K562 (cell line): ENCODE measurements around the gene MEIKIN. TPM values are rescaled to one million over a fixed set of nuclear protein-coding genes. Genes with fewer than 3 reads are reported as not detected.

ENCODE experiments used
- ATAC-seq: fragments of 200-7000 bp; cut with Tn5 transposase; 3 replicates; pipeline ENCODE4 v1.9.1; 2020; ENCODE audit warnings: moderate library complexity
- BruUV-seq: library from RNA; stranded (reverse); fragments of 400-500 nt; replicated peaks from 2 replicates; lab custom pipeline; 2021; lab: Mats Ljungman, UMichigan
- CTCF ChIA-PET: fragments of 300-600 bp; formaldehyde crosslinking; extraction: SDS; loops from one replicate; lab custom pipeline; 2021; ENCODE audit warnings: low intra/inter-chr PET ratio; lab: Yijun Ruan, JAX
- POLR2A ChIA-PET: fragments of 300-600, 350-650 bp; sonication (Branson Sonifier 250); formaldehyde crosslinking; extraction: SDS; loops from one replicate; lab custom pipeline; 2021; ENCODE audit warnings: antibody characterized with exemption, inconsistent platforms; lab: Yijun Ruan, JAX
- DNase-seq, 4 experiments: peaks; one replicate each; pipeline versions ENCODE4 v3.0.0 to v3.0.0-alpha.2; 2011 to 2018; ENCODE audit warnings: low spot score in 3 of 4, mixed read lengths in 3 of 4; ENCODE audit errors: extremely low read depth in 1 of 4
- FAIRE-seq: peaks from 2 replicates; lab custom pipeline; 2011; peaks lifted over from hg19 to GRCh38; lab: Jason Lieb, UNC
- H2AFZ ChIP-seq: 2 replicates; pipeline ENCODE4 v1.6.0; 2011; ENCODE audit warnings: low read depth, low read length, control low read depth, inconsistent platforms
- H3K27ac ChIP-seq: fragments of 200-600 bp; 3 replicates; pipeline ENCODE4 v1.8.0; 2011; ENCODE audit warnings: low read depth, mild to moderate bottlenecking, control low read depth, inconsistent platforms, low read length, moderate library complexity, mixed read lengths; ENCODE audit errors: extremely low read depth
- H3K27me3 ChIP-seq, 2 experiments: fragments of 300-600 bp in 1 of 2; 2 replicates in 1 of 2; 3 replicates in 1 of 2; pipeline versions ENCODE4 v1.6.0 to v1.8.0; 2011; ENCODE audit warnings: inconsistent platforms in 2 of 2, low read length in 2 of 2, mild to moderate bottlenecking in 1 of 2, mixed read lengths in 1 of 2, moderate library complexity in 1 of 2; ENCODE audit not compliant: control insufficient read depth in 2 of 2, insufficient read depth in 2 of 2
- H3K36me3 ChIP-seq: fragments of 300-600 bp; 3 replicates; pipeline ENCODE4 v1.8.0; 2011; ENCODE audit warnings: mild to moderate bottlenecking, low read length, inconsistent platforms; ENCODE audit not compliant: control insufficient read depth, insufficient read depth
- H3K4me1 ChIP-seq, 2 experiments: fragments of 200-600 bp in 1 of 2; replicated peaks in 1 of 2; 2 replicates in 1 of 2; 3 replicates in 1 of 2; pipeline versions ENCODE4 v1.5.1 to v1.8.0; 2011; ENCODE audit warnings: inconsistent platforms in 2 of 2, low read length in 2 of 2, mild to moderate bottlenecking in 1 of 2, mixed read lengths in 1 of 2, moderate library complexity in 1 of 2; ENCODE audit not compliant: control insufficient read depth in 2 of 2, insufficient read depth in 2 of 2
- H3K4me2 ChIP-seq: 2 replicates; pipeline ENCODE4 v1.6.1; 2011; ENCODE audit warnings: low read length, control low read depth, inconsistent platforms, mixed read lengths; ENCODE audit not compliant: insufficient read depth
- H3K4me3 ChIP-seq: fragments of 200-600 bp; sonication (generic), shearing (Covaris generic); 2 replicates; pipeline ENCODE4 v1.5.1; 2016; ENCODE audit warnings: control low read depth, inconsistent platforms
- H3K79me2 ChIP-seq: fragments of 200-600 bp; 3 replicates; pipeline ENCODE4 v1.8.0; 2011; ENCODE audit warnings: low read length, inconsistent platforms; ENCODE audit not compliant: control insufficient read depth, insufficient read depth
- H3K9ac ChIP-seq, 2 experiments: 2 replicates each; pipeline versions ENCODE4 v1.6.0 to v1.6.1; 2011; ENCODE audit warnings: low read depth in 2 of 2, low read length in 2 of 2, control low read depth in 1 of 2, inconsistent platforms in 1 of 2, mild to moderate bottlenecking in 1 of 2, mixed read lengths in 1 of 2; ENCODE audit not compliant: insufficient read depth in 1 of 2
- H3K9me1 ChIP-seq: one replicate; pipeline ENCODE4 v1.6.0; 2011; ENCODE audit warnings: inconsistent platforms, mild to moderate bottlenecking, low read length, moderate library complexity; ENCODE audit not compliant: control insufficient read depth, insufficient read depth
- H3K9me3 ChIP-seq: replicated peaks from 2 replicates; pipeline ENCODE4 v1.5.1; 2011; ENCODE audit warnings: low read depth, low read length, inconsistent platforms; ENCODE audit not compliant: control insufficient read depth, insufficient read depth
- H4K20me1 ChIP-seq: replicated peaks from 2 replicates; pipeline ENCODE4 v1.6.1; 2011; ENCODE audit warnings: low read length, inconsistent platforms, mixed read lengths; ENCODE audit not compliant: control insufficient read depth, insufficient read depth
- CBX2 ChIP-seq: fragments of 200-600 bp; sonication (generic); IDR thresholded peaks from one replicate; pipeline ENCODE4 v1.6.1; 2012; ENCODE audit warnings: mild to moderate bottlenecking, low read length, inconsistent platforms; ENCODE audit not compliant: insufficient read depth, poor library complexity, severe bottlenecking
- GTF2E2 ChIP-seq: fragments of 200-800 bp; sonication (Bioruptor generic); IDR thresholded peaks from 2 replicates; pipeline ENCODE4 v1.6.1; 2016; ENCODE audit warnings: missing genetic modification characterization, missing compliant biosample characterization
- MEF2D ChIP-seq: conservative IDR thresholded peaks from 2 replicates; pipeline ENCODE4 v1.6.1; 2016; ENCODE audit warnings: low read depth, missing genetic modification characterization, missing compliant biosample characterization
- SMAD2 ChIP-seq: fragments of 150-350 bp; IDR thresholded peaks from 2 replicates; pipeline ENCODE4 v1.6.1; 2014; ENCODE audit warnings: low read depth, mild to moderate bottlenecking, low read length
- ZNF174 ChIP-seq: fragments of 250-450 bp; sonication (Bioruptor Pico); IDR thresholded peaks from 2 replicates; pipeline ENCODE4 v1.4.0; 2020; ENCODE audit warnings: mild to moderate bottlenecking
- ZNF384 ChIP-seq: IDR thresholded peaks from 2 replicates; pipeline ENCODE4 v1.6.1; 2012; ENCODE audit warnings: low read depth, low read length, improper control_type of control experiment
- ZNF436 ChIP-seq: fragments of 250-450, 450-650 bp; sonication (Bioruptor Pico); formaldehyde crosslinking; IDR thresholded peaks from 2 replicates; pipeline ENCODE4 v1.7.0; 2020; ENCODE audit warnings: mild to moderate bottlenecking
- ZNF830 ChIP-seq: fragments of 250-450 bp; sonication (Bioruptor Pico); IDR thresholded peaks from 2 replicates; pipeline ENCODE4 v1.5.0; 2021; ENCODE audit warnings: mild to moderate bottlenecking
- WGBS: fragments of 100-300 bp; shearing (Covaris generic); methylation state at CpG from one replicate; pipeline ENCODE4 v1.1.6; 2016; ENCODE audit warnings: low coverage, mixed read lengths; ENCODE audit not compliant: insufficient coverage; ENCODE audit errors: missing lambda C conversion rate; 5-methylcytosine and 5-hydroxymethylcytosine counted together
- in situ Hi-C: fragments of 300-500 bp; cut with MboI; formaldehyde crosslinking; loops from 4 replicates; pipeline ENCODE4 v1.15.0; 2018; ENCODE audit warnings: inconsistent platforms, mixed read lengths
- intact Hi-C: fragments of 100-400 bp; cut with micrococcal nuclease; formaldehyde crosslinking; loops from 2 replicates; pipeline ENCODE4 v1.14.2; 2022
- polyA plus RNA-seq, 8 experiments: library from polyadenylated mRNA; depleted of rRNA in 4 of 8; stranded (reverse) in 5 of 8; unstranded in 3 of 8; fragments of >200 nt; fragmentation: Nextera tagmentation in 2 of 8; fragmentation: Illumina TruSeq in 1 of 8; extraction: Ambion mirVana in 2 of 8; extraction: Trizol in 1 of 8; gene quantifications; 2 replicates each; pipeline versions ENCODE4 v1.2.1 to v1.2.3, GENCODE V29; 2011 to 2014; ENCODE audit warnings: inconsistent platforms in 1 of 8, missing spikeins in 1 of 8
- total RNA-seq, 7 experiments: library from RNA; depleted of rRNA in 6 of 7; stranded (reverse); fragments of >200 nt in 6 of 7; fragmentation: Illumina TruSeq in 2 of 7; extraction: Trizol in 2 of 7; gene quantifications; 2 replicates each; pipeline versions ENCODE4 v1.2.1 to v1.2.3, GENCODE V29; 2011 to 2021; ENCODE audit warnings: low replicate concordance in 1 of 7
- TF ChIP-seq, protein P1 (sequence below): IDR thresholded peaks from 2 replicates; pipeline ENCODE4 v1.6.1; 2016; ENCODE audit warnings: missing genetic modification characterization, missing compliant biosample characterization
- TF ChIP-seq, protein P2 (sequence below): fragments of 250-450 bp; sonication (Bioruptor Pico); IDR thresholded peaks from 2 replicates; pipeline ENCODE4 v1.8.0; 2021; ENCODE audit warnings: moderate library complexity, mild to moderate bottlenecking, inconsistent platforms
- TF ChIP-seq, protein P3 (sequence below), 3 experiments: IDR thresholded peaks in 2 of 3; conservative IDR thresholded peaks in 1 of 3; 2 replicates each; pipeline ENCODE4 v1.5.1; 2011 to 2012; ENCODE audit warnings: low read length in 3 of 3, mild to moderate bottlenecking in 3 of 3, control low read depth in 2 of 3, improper control_type of control experiment in 1 of 3, inconsistent platforms in 1 of 3, low read depth in 1 of 3, mixed read lengths in 1 of 3, moderate library complexity in 1 of 3; ENCODE audit not compliant: insufficient read depth in 2 of 3

MEIKIN gene
- total and polyA plus RNA-seq, 9 of the 15 experiments (the other 6 are each of a cell fraction or from before 2014, with no cell fraction given) = 0.18 TPM; not detected in 8

DNA sequence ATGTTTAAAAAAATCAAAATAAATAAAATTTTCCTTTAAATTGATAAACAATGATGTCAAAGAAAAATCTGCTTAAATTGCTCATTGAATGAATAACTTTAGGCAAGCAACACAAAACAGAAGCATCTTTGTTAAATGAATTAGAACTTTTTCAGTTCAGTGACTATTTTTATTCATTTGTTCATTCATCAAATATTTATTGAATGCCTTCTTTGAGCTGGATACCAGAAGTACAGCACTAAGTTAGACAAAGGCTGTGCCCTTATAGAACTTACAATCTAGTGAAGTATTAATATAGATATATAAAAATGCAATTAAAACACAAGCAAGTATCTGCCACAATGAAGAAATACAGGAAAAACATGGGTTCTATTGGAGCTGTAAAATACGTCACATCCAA, 159.4 kb downstream of the MEIKIN start (continued):
- TF ChIP-seq, protein P1, sequence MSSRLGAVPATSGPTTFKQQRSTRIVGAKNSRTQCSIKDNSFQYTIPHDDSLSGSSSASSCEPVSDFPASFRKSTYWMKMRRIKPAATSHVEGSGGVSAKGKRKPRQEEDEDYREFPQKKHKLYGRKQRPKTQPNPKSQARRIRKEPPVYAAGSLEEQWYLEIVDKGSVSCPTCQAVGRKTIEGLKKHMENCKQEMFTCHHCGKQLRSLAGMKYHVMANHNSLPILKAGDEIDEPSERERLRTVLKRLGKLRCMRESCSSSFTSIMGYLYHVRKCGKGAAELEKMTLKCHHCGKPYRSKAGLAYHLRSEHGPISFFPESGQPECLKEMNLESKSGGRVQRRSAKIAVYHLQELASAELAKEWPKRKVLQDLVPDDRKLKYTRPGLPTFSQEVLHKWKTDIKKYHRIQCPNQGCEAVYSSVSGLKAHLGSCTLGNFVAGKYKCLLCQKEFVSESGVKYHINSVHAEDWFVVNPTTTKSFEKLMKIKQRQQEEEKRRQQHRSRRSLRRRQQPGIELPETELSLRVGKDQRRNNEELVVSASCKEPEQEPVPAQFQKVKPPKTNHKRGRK = no peak
- no peak for TF ChIP-seq CBX2
- TF ChIP-seq SMAD2 = no peak
- no peak for TF ChIP-seq ZNF174 (CRISPR knock-in tag)
- TF ChIP-seq GTF2E2 (tag) = no peak

DNA sequence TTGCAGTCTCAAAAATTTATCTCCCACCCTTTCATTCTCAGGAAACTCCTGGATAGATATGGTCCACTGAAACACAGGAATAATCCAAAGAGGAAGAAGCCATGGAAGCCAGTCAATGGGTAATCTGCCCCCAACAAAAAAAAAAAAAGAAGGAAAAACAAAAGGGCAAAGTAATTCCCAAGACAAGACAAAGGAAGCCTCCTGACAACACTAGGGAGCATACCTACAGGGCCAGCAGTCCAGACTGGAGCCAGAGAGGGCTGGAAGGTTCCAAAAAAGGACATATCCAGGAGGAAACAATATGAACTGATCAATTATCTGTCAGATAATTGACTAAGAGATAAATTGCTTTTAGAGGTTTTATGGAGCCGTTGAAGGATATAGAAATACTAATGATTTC, 161.6 kb downstream of the MEIKIN start:
- in situ Hi-C loops (no loop called here), intact Hi-C loops (no loop called here)
- no peak overlapping the region for H3K9ac ChIP-seq
- peaks cover 22% of the 10 kb centered on the region; the same call in 1 of the 3 replicates for H3K36me3 ChIP-seq
- no peaks in the 10 kb centered on the region for H3K27me3 ChIP-seq
- H3K79me2 ChIP-seq = peaks cover 95% of the 10 kb centered on the region
- H3K9me3 ChIP-seq = no peaks in the 10 kb centered on the region
- POLR2A ChIA-PET = interaction anchor here (0.7 to 0.8 kb wide), 2 partner anchors 14 to 212 kb away, joined by 3 to 4 read pairs; no protein-coding TSS in a partner anchor
- H2AFZ ChIP-seq = no peak overlapping the region
- no peak overlapping the region for H3K4me3 ChIP-seq
- 50% methylated on average over 1 of the region's 1 CpG for whole genome bisulfite sequencing
- peaks cover 4% of the 10 kb centered on the region for H3K9me1 ChIP-seq
- CTCF ChIA-PET = no interaction called here
- FAIRE-seq (no peak), ATAC-seq (no peak), DNase-seq (no peak)
- H3K27ac ChIP-seq = no peak overlapping the region
- H3K4me1 ChIP-seq = peaks cover 11 to 14% of the 10 kb centered on the region in 2 experiments; a peak in 4 of 5 replicates
- TF ChIP-seq ZNF830 (CRISPR knock-in tag) (no peak), ZNF384 (no peak), MEF2D (tag) (no peak), ZNF436 (CRISPR knock-in tag) (no peak)
- TF ChIP-seq, protein P2, sequence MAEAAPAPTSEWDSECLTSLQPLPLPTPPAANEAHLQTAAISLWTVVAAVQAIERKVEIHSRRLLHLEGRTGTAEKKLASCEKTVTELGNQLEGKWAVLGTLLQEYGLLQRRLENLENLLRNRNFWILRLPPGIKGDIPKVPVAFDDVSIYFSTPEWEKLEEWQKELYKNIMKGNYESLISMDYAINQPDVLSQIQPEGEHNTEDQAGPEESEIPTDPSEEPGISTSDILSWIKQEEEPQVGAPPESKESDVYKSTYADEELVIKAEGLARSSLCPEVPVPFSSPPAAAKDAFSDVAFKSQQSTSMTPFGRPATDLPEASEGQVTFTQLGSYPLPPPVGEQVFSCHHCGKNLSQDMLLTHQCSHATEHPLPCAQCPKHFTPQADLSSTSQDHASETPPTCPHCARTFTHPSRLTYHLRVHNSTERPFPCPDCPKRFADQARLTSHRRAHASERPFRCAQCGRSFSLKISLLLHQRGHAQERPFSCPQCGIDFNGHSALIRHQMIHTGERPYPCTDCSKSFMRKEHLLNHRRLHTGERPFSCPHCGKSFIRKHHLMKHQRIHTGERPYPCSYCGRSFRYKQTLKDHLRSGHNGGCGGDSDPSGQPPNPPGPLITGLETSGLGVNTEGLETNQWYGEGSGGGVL (CRISPR knock-in tag) = no peak
- TF ChIP-seq, protein P3, sequence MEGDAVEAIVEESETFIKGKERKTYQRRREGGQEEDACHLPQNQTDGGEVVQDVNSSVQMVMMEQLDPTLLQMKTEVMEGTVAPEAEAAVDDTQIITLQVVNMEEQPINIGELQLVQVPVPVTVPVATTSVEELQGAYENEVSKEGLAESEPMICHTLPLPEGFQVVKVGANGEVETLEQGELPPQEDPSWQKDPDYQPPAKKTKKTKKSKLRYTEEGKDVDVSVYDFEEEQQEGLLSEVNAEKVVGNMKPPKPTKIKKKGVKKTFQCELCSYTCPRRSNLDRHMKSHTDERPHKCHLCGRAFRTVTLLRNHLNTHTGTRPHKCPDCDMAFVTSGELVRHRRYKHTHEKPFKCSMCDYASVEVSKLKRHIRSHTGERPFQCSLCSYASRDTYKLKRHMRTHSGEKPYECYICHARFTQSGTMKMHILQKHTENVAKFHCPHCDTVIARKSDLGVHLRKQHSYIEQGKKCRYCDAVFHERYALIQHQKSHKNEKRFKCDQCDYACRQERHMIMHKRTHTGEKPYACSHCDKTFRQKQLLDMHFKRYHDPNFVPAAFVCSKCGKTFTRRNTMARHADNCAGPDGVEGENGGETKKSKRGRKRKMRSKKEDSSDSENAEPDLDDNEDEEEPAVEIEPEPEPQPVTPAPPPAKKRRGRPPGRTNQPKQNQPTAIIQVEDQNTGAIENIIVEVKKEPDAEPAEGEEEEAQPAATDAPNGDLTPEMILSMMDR (IDR thresholded peaks at IDR 0.05 in 2 of 3, conservative IDR thresholded peaks at IDR 0.05 in 1 of 3; ENCODE audit: insufficient read depth in 2 of 3, low read depth in 1 of 3, low read length in 3 of 3) = no peak
- BruUV-seq = no TSS peak
- H3K4me2 ChIP-seq = no peak overlapping the region
- peaks cover 27% of the 10 kb centered on the region for H4K20me1 ChIP-seq
